ENCODE results near the gene CTIF. TPM values are rescaled to one million over a fixed set of nuclear protein-coding genes. Genes with fewer than 3 reads are reported as not detected.

The CTIF gene
- total and polyA plus RNA-seq, 2 experiments from 2014 or later, result 8.6 to 14.4 TPM

GRCh38 chr18:48723016-48723415, 184.2 kb downstream of the CTIF start:
- H3K36me3 Mint-ChIP-seq (ENCODE audit: low read depth), result 0 out of 3 replicates have a peak, but pooled peaks cover 4% of the 10 kb centered on the region
- Histone ChIP-seq H2AFZ (no peak overlapping the region), H3K4me1 (ENCODE audit: insufficient read depth) (no peaks in the 10 kb centered on the region), H4K20me1 (replicated peaks; ENCODE audit: insufficient read depth) (no peaks in the 10 kb centered on the region), H3K4me2 (no peak overlapping the region), H3K79me2 (replicated peaks; ENCODE audit: insufficient read depth) (no peaks in the 10 kb centered on the region), H3K9me2 (ENCODE audit: insufficient read depth) (no peaks in the 10 kb centered on the region), H3K36me3 (ENCODE audit: insufficient read depth) (no peaks in the 10 kb centered on the region), H3F3A (replicated peaks; ENCODE audit: low read depth) (no peaks in the 10 kb centered on the region), H3K27ac (ENCODE audit: low read depth) (no peak overlapping the region), H3K27me3 (ENCODE audit: insufficient read depth) (no peaks in the 10 kb centered on the region), H3K4me3 (no peak overlapping the region)
- H3K27me3 Mint-ChIP-seq (ENCODE audit: insufficient read depth, low read depth, poor library complexity), result peaks cover 4% of the 10 kb centered on the region
- no peak overlapping the region for H3K4me3 Mint-ChIP-seq
- H3K4me1 Mint-ChIP-seq, result no peaks in the 10 kb centered on the region
- no peak for ATAC-seq
- H3K9me3 Mint-ChIP-seq, result peaks cover 4% of the 10 kb centered on the region; the same call in 1 of the 3 replicates
- DNase-seq (ENCODE audit: low spot score), result no peak
- no peak for TF ChIP-seq ETS1 (IDR thresholded peaks at IDR 0.05)
- no peak for TF ChIP-seq STAT1 (IDR thresholded peaks at IDR 0.05; ENCODE audit: unreplicated experiment)
- no peak for TF ChIP-seq ZNF331 (CRISPR knock-in tag; IDR thresholded peaks at IDR 0.05; ENCODE audit: low read depth)
- TF ChIP-seq JUNB (IDR thresholded peaks at IDR 0.05; ENCODE audit: unreplicated experiment), result no peak
- TF ChIP-seq CREB1 (CRISPR knock-in tag; IDR thresholded peaks at IDR 0.05; ENCODE audit: low read depth), result no peak
- TF ChIP-seq POLR2AphosphoS5 (IDR thresholded peaks at IDR 0.05; ENCODE audit: low read depth), result no peak
- TF ChIP-seq NANOG (IDR thresholded peaks at IDR 0.05; ENCODE audit: borderline replicate concordance), result no peak
- TF ChIP-seq ZNF462 (CRISPR knock-in tag; IDR thresholded peaks at IDR 0.05), result no peak
- TF ChIP-seq CTCF (conservative IDR thresholded peaks at IDR 0.05; ENCODE audit: low read depth in 2 of 2), result no peak
- no peak for TF ChIP-seq EZH2phosphoT487 (IDR thresholded peaks at IDR 0.05; ENCODE audit: unreplicated experiment)
- H3K27ac Mint-ChIP-seq, result no peak overlapping the region
